HL-60 (cell line): ENCODE results near the gene TNRC6A.

ENCODE experiments used
- DNase-seq, 2 experiments: peaks; one replicate each; pipeline ENCODE4 v3.0.0-alpha.2; 2010 to 2020; ENCODE audit warnings: low read depth in 1 of 2, low spot score in 1 of 2
- H3K27ac ChIP-seq: fragments of 250-450 bp; sonication (Bioruptor Pico); replicated peaks from 2 replicates; pipeline ENCODE4 v1.5.1; 2020; ENCODE audit warnings: mild to moderate bottlenecking, moderate library complexity
- H3K27me3 ChIP-seq: fragments of 250-450 bp; sonication (Bioruptor Pico); 2 replicates; pipeline ENCODE4 v1.5.1; 2021; ENCODE audit warnings: mild to moderate bottlenecking, moderate library complexity; ENCODE audit not compliant: insufficient read depth, poor library complexity, severe bottlenecking
- H3K4me3 ChIP-seq: replicated peaks from 2 replicates; pipeline ENCODE4 v1.5.1; 2011; ENCODE audit warnings: mild to moderate bottlenecking, control low read depth, low read length; ENCODE audit not compliant: insufficient read depth
- GABPA ChIP-seq: IDR thresholded peaks from 2 replicates; pipeline ENCODE4 v1.6.1; 2012; ENCODE audit warnings: low read depth
- POLR2AphosphoS5 ChIP-seq: IDR thresholded peaks from 2 replicates; pipeline ENCODE4 v1.6.1; 2012; ENCODE audit warnings: low read depth
- REST ChIP-seq: IDR thresholded peaks from 2 replicates; pipeline ENCODE4 v1.6.1; 2012; ENCODE audit warnings: low read depth; ENCODE audit not compliant: insufficient replicate concordance
- SPI1 ChIP-seq: IDR thresholded peaks from 2 replicates; pipeline ENCODE4 v1.6.1; 2012; ENCODE audit warnings: low read depth, mild to moderate bottlenecking, borderline replicate concordance
- TF ChIP-seq, protein P1 (sequence below): IDR thresholded peaks from one replicate; pipeline ENCODE4 v1.5.1; 2011; ENCODE audit warnings: low read length, control low read depth, inconsistent platforms; ENCODE audit not compliant: insufficient read depth

The TNRC6A gene

DNA sequence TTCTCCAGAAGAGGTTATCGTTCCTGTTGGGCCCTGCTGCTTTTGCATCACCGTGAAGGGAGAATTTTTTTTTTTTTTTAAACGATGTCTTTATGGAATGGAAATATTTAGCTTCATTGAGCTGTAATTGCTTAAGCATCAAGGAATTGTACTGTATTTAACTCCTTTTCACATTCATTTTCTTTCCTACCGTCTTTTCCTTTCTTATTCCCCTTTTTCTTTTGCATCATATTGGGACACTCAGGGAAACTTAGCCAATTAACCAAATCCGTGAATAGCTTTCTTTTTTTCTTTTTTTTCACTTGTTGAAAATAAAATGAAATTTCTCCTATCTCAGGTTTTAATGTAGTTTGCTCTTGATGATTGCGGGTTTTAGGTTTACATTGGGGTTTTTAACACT, 1.5 kb downstream of the TNRC6A start:
- no peaks in the 10 kb centered on the region for H3K27me3 ChIP-seq
- H3K27ac ChIP-seq: no peak overlapping the region
- TF ChIP-seq GABPA: no peak
- TF ChIP-seq POLR2AphosphoS5: no peak
- TF ChIP-seq REST: no peak
- H3K4me3 ChIP-seq: peak overlapping the region; percentile 90
- DNase-seq: no peak

GRCh38 chr16:24731722-24732419, 2.4 kb downstream of the TNRC6A start:
- DNase-seq: no peak
- H3K4me3 ChIP-seq: no peak overlapping the region
- no peaks in the 10 kb centered on the region for H3K27me3 ChIP-seq
- H3K27ac ChIP-seq: no peak overlapping the region
- TF ChIP-seq, protein P1, sequence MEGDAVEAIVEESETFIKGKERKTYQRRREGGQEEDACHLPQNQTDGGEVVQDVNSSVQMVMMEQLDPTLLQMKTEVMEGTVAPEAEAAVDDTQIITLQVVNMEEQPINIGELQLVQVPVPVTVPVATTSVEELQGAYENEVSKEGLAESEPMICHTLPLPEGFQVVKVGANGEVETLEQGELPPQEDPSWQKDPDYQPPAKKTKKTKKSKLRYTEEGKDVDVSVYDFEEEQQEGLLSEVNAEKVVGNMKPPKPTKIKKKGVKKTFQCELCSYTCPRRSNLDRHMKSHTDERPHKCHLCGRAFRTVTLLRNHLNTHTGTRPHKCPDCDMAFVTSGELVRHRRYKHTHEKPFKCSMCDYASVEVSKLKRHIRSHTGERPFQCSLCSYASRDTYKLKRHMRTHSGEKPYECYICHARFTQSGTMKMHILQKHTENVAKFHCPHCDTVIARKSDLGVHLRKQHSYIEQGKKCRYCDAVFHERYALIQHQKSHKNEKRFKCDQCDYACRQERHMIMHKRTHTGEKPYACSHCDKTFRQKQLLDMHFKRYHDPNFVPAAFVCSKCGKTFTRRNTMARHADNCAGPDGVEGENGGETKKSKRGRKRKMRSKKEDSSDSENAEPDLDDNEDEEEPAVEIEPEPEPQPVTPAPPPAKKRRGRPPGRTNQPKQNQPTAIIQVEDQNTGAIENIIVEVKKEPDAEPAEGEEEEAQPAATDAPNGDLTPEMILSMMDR: no peak

- no peak for DNase-seq
- TF ChIP-seq REST: no peak
- no peak for TF ChIP-seq POLR2AphosphoS5
- no peak for TF ChIP-seq GABPA
- TF ChIP-seq SPI1: no peak
- TF ChIP-seq, protein P1: no peak
- Histone ChIP-seq H3K4me3 (no peak overlapping the region), H3K27ac (no peak overlapping the region), H3K27me3 (no peaks in the 10 kb centered on the region)
These were observed 4.9 kb downstream of the TNRC6A start for GRCh38 chr16:24734382-24734781.

- Histone ChIP-seq H3K27ac (no peak overlapping the region), H3K27me3 (no peaks in the 10 kb centered on the region), H3K4me3 (no peak overlapping the region)
- no peak for DNase-seq
- TF ChIP-seq REST (no peak), SPI1 (no peak), GABPA (no peak), POLR2AphosphoS5 (no peak)
- TF ChIP-seq, protein P1: no peak
These were observed 7.3 kb downstream of the TNRC6A start for GRCh38 chr16:24736758-24737157.
